Breast epithelium (tissue), 4 donors: Measurements from ENCODE around the gene RDH11. TPM values are rescaled to one million over a fixed set of nuclear protein-coding genes. Genes with fewer than 3 reads are reported as not detected.

Source experiments
- DNase-seq, 2 donors: peaks; one replicate each; pipeline ENCODE4 v3.0.0-alpha.2; 2019; ENCODE audit warnings: low spot score in 2 of 2
- H3K27ac ChIP-seq, 2 donors: fragments of 200-600 bp; sonication (generic) in 1 of 2; one replicate each; pipeline ENCODE4 v1.5.1; 2016 to 2019; ENCODE audit warnings: mild to moderate bottlenecking in 1 of 2
- H3K27me3 ChIP-seq, 2 donors: fragments of 200-600 bp; sonication (generic) in 1 of 2; one replicate each; pipeline versions ENCODE4 v1.5.1 to v1.6.0; 2017 to 2019; ENCODE audit warnings: control low read depth in 1 of 2, mild to moderate bottlenecking in 1 of 2
- H3K36me3 ChIP-seq: fragments of 200-600 bp; one replicate; pipeline ENCODE4 v1.5.1; 2019
- H3K4me1 ChIP-seq, 2 donors: fragments of 200-600 bp; sonication (generic); one replicate each; pipeline ENCODE4 v1.5.1; 2016 to 2019; ENCODE audit warnings: control low read depth in 1 of 2
- H3K4me3 ChIP-seq, 3 donors: fragments of 200-600 bp; sonication (generic); 1 replicate in 2 of 3; 2 replicates in 1 of 3; pipeline ENCODE4 v1.5.1; 2016 to 2019; ENCODE audit warnings: mild to moderate bottlenecking in 3 of 3, moderate library complexity in 2 of 3
- H3K9me3 ChIP-seq, 2 donors: fragments of 200-600 bp; sonication (generic) in 1 of 2; one replicate each; pipeline ENCODE4 v1.5.1; 2016 to 2019; ENCODE audit warnings: control low read depth in 1 of 2
- CTCF ChIP-seq, 3 donors: fragments of 450-650 bp; IDR thresholded peaks; one replicate each; pipeline ENCODE4 v1.5.1; 2016 to 2017; ENCODE audit warnings: antibody characterized with exemption in 3 of 3, mild to moderate bottlenecking in 3 of 3, moderate library complexity in 3 of 3
- POLR2A ChIP-seq: fragments of 450-650 bp; IDR thresholded peaks from one replicate; pipeline ENCODE4 v1.6.1; 2016; ENCODE audit warnings: antibody characterized with exemption, mild to moderate bottlenecking, moderate library complexity
- POLR2AphosphoS5 ChIP-seq, 3 donors: sonication (generic); formaldehyde crosslinking; IDR thresholded peaks; one replicate each; pipeline ENCODE4 v1.6.1; 2017; ENCODE audit warnings: antibody characterized with exemption in 3 of 3
- intact Hi-C: fragments of 100-400 bp; cut with DNase I; formaldehyde crosslinking; loops from one replicate; pipeline ENCODE4 v1.15.1; 2023; ENCODE audit warnings: low total_unique reads
- total RNA-seq, 3 donors: library from RNA; depleted of rRNA; stranded (reverse); fragments of >200 nt; gene quantifications; one replicate each; pipeline ENCODE4 v1.1.0, GENCODE V29; 2016

Gene RDH11
- total RNA-seq, 3 donors from 2014 or later: 25.3 to 57.5 (median 42.3) TPM

DNA sequence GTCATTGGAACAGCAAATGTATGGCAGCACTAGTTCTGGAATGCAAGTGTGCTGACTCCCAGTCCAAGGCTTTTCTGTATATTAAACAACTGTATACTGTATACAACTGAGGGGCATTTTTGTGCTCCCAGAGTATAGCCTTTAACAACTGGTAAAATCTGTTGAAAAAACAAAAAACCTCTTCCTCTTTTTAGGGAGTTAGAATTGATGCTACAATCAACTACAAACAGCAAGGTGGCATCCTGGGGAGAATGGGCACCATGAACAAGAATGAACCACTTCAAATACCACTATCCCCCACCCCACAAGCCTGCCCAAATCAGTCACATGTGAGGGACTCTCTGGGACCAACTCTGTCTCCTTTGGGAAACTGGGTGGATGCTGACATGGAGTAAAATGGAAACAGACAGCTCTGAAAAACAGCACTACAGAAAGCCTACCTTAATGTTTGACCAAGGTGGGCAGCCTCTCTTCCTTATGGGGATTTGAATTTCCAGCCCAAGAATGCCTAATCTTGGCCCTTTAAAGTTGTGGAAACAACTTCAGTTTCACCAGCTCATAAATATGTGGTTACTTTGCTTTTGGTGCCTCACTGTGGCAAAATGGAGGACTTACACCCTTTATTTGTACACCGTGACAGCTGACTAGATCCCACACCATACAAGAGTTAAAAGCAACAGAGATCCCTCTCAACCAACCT lies 28.7 kb downstream of the RDH11 start:
- TF ChIP-seq POLR2AphosphoS5 (IDR thresholded peaks at IDR 0.05): no peak
- no peak for TF ChIP-seq POLR2A
- TF ChIP-seq CTCF (IDR thresholded peaks at IDR 0.05): peak in 2 of 3 donors; percentile 53 to 62
- intact Hi-C loops: no loop called here
- DNase-seq: no peak

DNA sequence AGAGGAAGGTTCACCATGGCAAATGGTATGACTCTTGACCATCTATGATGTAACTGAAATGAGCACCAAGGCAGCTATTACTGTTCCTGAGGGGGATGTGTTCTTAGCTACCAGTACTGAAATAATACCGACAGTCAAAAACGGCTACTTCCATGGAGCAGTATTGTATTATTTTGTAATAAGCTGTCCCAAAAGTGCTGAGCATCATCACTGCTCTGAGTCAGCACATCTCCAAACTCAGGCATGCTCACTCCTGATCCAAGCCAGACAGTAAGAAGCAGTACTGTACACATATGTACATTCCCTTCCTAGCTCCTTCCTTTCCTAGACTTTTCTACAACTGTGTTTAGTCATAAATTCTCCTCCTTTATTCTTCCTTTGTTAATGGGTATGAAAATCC lies 29.7 kb downstream of the RDH11 start:
- H3K4me3 ChIP-seq: no peak overlapping the region
- no peak for TF ChIP-seq POLR2A
- no peak for TF ChIP-seq POLR2AphosphoS5 (IDR thresholded peaks at IDR 0.05)
- no peak for TF ChIP-seq CTCF (IDR thresholded peaks at IDR 0.05)
- intact Hi-C loops: no loop called here
- H3K4me1 ChIP-seq: no peaks in the 10 kb centered on the region
- no peak for DNase-seq
- no peaks in the 10 kb centered on the region for H3K36me3 ChIP-seq
- no peaks in the 10 kb centered on the region for H3K9me3 ChIP-seq
- H3K27me3 ChIP-seq: no peaks in the 10 kb centered on the region
- H3K27ac ChIP-seq: no peak overlapping the region

More for the DNA sequence above, 28.7 kb downstream of the RDH11 start:
- H3K36me3 ChIP-seq: no peaks in the 10 kb centered on the region
- no peak overlapping the region for H3K4me3 ChIP-seq
- H3K4me1 ChIP-seq: no peaks in the 10 kb centered on the region
- no peaks in the 10 kb centered on the region for H3K9me3 ChIP-seq
- H3K27me3 ChIP-seq: no peaks in the 10 kb centered on the region
- H3K27ac ChIP-seq: no peak overlapping the region

GRCh38 chr14:67663633-67664032 lies 31.9 kb downstream of the RDH11 start:
- H3K4me3 ChIP-seq: no peak overlapping the region
- intact Hi-C loops: no loop called here
- no peak overlapping the region for H3K27ac ChIP-seq
- no peaks in the 10 kb centered on the region for H3K9me3 ChIP-seq
- no peak for DNase-seq
- no peaks in the 10 kb centered on the region for H3K27me3 ChIP-seq
- H3K4me1 ChIP-seq: no peaks in the 10 kb centered on the region
- TF ChIP-seq CTCF (IDR thresholded peaks at IDR 0.05) (no peak), POLR2A (no peak), POLR2AphosphoS5 (IDR thresholded peaks at IDR 0.05) (no peak)
- H3K36me3 ChIP-seq: no peaks in the 10 kb centered on the region

DNA sequence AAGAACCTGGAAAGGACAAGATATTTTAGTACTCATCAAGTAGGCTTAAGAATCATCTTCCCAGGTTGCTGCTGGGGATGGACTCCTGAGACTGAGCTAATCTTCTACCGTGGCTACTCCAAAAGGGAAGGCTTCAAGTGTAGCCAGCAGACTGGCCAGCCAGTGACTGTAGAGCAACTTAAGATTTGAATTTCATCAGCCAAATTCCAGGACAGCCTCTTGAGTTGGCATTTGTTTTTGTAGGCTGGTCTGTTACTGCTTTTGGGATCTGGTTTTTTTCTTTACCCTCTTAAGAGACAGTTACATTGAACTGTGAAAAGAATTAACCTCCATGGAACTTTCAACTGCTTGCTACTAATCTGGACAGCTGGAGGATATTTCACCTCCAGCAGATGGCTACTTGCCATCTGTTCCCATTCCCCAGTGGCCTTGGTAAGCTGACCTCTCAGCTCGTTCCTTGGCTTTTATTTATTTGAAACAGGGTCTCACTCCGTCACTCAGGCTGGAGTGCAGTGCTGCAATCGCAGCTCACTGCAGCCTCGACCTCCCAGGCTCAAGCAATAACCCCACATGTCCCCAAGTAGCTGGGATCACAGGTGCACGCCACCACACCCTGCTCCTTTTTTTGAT lies 41.8 kb downstream of the RDH11 start:
- no peak overlapping the region for H3K27ac ChIP-seq
- no peak for TF ChIP-seq CTCF (IDR thresholded peaks at IDR 0.05)
- H3K36me3 ChIP-seq: no peaks in the 10 kb centered on the region
- H3K4me3 ChIP-seq: no peak overlapping the region
- H3K9me3 ChIP-seq: no peaks in the 10 kb centered on the region
- DNase-seq: no peak
- no peaks in the 10 kb centered on the region for H3K4me1 ChIP-seq
- H3K27me3 ChIP-seq: no peaks in the 10 kb centered on the region
- intact Hi-C loops: no loop called here

DNA sequence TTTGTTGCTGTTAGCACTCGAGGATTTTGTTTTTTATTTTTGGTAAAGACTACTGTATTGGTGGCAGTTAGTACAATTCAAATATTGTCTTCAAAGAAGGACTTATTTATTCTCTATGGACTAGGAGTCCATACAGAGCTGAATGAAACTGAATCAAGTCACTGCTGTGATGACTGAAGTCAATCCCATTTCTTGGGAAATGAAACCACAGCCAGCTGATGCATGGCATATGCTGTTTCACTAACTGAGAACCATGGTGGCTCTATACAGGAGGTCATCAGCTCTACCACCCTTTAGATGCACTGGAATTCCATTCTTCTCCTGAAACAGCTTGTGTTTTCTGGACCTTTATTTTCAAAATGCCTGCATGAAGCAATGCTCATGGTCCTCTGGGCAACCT lies 43.4 kb downstream of the RDH11 start:
- Histone ChIP-seq H3K36me3 (no peaks in the 10 kb centered on the region), H3K4me1 (no peaks in the 10 kb centered on the region), H3K27me3 (no peaks in the 10 kb centered on the region), H3K4me3 (no peak overlapping the region), H3K9me3 (no peaks in the 10 kb centered on the region), H3K27ac (no peak overlapping the region)
- TF ChIP-seq CTCF (IDR thresholded peaks at IDR 0.05) (no peak), POLR2A (no peak), POLR2AphosphoS5 (IDR thresholded peaks at IDR 0.05) (no peak)
- intact Hi-C loops: no loop called here
- DNase-seq: no peak
